ENCODE results near the gene ZNF175.

DNA sequence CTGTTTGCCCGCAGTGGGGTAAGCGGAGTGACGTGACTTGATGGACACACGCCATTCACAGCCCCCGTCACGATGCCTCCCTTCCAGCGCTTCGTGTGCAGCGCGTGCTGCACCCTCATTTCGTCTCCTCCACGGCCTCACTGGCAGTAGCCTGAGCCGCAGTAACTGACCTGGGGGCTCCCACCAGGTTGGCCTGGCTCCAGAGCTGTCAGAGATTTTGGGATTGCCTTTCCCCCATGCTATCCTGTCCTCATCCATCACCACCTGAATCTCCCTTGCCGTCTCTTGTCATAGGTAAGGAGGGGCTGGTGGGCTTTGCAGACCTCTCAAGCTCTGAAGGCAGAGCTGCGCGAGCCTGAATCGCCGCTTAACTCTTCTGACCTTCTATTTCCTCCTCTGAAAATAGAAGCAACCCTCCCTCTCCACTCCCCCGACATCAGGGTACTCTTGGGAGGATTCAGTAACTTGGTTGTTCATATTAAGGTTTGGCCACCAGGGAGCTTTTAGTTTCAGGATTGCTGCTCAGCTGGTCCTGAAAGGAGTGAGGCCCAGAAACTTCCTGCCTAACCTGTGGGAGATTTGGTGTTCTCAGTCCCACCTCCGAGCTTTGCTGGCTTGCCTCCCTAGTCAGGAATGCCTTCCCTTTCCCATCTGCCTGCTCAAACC lies 31.2 kb downstream of the ZNF175 start:
- TF ChIP-seq YY1 (IDR thresholded peaks at IDR 0.05; ENCODE audit: insufficient read depth, insufficient read length) (no peak), SUZ12 (IDR thresholded peaks at IDR 0.05; ENCODE audit: extremely low read depth, insufficient read depth, insufficient read length) (no peak), ZNF274 (IDR thresholded peaks at IDR 0.05; ENCODE audit: low read depth, low read length) (no peak)

Data from NT2/D1 (cell line).